Activated CD8-positive, alpha-beta memory T cell treated with anti-CD3 and anti-CD28 coated beads, Interleukin-2, amount 50 U/mL, for 48 hours (primary cell): Measurements from ENCODE around the gene DUXB.

ENCODE experiments used
- DNase-seq: peaks from one replicate; pipeline ENCODE4 v3.0.0-alpha.2; 2020

DUXB gene

DNA sequence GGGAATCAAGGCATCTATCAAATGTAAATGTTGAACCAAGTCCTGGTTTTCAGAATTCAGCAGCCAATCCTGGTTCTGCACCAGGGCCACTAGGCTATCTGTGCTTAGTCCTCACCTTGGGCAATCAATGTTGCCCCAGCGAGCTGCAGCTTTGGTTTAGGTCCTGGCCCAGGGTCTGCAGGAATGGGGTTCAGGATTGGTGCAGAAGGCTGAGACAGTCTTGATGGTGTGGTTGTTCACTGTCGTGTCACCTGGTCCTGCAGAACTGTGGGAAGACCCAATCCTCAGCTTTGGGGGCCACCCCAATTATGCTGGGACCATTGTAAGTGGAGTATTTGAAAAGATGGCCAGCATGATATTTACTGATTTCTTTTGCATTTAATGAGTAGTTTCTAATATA lies 43.1 kb downstream of the DUXB start:
- no peak for DNase-seq

DNA sequence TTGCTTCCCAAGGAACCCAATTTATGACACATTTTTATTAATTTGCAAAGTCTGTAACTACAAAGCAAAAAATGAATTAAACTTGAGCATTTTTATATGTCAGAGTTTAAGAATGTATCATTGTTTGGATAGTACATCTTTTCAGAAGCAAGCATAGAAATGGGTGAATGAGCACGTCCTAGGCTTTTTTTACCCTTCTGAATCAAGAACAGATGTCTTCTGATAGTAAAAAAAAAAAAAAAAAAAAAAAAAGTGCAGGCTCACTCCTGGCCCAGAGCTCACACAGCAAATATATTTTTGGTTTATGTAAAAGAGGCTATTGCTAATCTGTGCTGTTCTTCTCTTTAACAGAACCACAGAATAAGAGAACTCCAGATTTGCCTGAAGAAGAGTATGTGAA lies 47.3 kb downstream of the DUXB start:
- no peak for DNase-seq

DNA sequence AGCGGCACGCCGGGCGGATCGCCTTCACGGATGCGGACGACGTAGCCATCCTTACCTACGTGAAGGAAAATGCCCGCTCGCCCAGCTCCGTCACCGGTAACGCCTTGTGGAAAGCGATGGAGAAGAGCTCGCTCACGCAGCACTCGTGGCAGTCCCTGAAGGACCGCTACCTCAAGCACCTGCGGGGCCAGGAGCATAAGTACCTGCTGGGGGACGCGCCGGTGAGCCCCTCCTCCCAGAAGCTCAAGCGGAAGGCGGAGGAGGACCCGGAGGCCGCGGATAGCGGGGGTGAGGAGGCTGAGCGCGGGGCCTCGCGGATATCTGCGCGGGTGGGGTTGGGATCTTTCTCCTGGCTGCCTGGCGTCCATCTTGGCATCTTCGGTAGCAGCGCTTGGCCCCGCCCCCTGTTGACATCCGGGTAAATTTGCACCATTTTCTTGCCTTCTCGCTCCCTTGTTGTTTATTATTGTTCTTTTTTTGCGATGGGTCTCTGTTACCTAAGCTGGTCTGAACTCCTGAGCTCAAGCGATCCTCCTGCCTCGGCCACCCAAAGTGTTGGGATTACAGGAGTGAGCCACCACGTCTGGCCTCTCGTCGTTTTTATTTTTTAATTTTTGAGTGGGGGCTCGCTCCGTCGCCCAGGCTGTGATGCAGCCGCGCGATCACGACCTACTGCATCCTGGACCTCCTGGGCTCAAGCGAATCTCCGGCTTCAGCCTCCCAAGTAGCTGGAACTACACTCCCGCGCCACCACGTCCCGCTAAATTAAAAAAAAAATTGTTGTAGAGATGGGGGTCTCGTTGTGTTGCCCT lies 52.8 kb downstream of the DUXB start:
- DNase-seq, result peak; percentile 89

DNA sequence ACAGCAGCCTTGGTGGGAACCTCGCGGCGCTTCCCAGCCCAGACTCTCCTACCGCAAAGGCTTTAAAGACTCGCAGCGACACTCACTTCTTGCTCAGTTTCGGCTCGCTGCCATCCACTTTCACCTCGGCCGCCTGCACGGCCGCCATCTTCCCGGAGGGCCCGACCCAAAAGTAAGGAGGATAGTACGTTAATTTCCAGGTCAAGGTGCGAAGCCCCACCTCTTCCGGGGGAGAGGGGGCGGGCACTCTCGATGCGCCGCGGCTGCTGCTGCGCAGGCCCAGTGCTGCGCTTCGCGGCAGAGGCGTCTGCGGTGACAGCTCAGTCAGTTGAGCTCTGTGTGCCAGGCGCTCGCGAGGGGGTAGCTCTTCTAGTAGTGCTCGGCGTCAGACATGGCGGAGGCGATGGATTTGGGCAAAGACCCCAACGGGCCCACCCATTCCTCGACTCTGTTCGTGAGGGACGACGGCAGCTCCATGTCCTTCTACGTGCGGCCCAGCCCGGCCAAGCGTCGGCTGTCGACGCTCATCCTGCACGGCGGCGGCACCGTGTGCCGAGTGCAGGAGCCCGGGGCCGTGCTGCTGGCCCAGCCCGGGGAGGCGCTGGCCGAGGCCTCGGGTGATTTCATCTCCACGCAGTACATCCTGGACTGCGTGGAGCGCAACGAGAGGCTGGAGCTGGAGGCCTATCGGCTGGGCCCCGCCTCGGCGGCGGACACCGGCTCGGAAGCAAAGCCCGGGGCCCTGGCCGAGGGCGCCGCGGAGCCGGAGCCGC lies 53.6 kb downstream of the DUXB start, which contains the start of the genes KARS1 and TERF2IP:
Gene KARS1, minus strand, starts transcription at position 174 of the 773 bp plus-strand sequence. Its CDS starts 26 bp downstream, at position 148.
Gene TERF2IP, plus strand, starts transcription at position 282 of the 773 bp plus-strand sequence. Its CDS starts 110 bp downstream, at position 392.
- DNase-seq, result peak; percentile 93

DNA sequence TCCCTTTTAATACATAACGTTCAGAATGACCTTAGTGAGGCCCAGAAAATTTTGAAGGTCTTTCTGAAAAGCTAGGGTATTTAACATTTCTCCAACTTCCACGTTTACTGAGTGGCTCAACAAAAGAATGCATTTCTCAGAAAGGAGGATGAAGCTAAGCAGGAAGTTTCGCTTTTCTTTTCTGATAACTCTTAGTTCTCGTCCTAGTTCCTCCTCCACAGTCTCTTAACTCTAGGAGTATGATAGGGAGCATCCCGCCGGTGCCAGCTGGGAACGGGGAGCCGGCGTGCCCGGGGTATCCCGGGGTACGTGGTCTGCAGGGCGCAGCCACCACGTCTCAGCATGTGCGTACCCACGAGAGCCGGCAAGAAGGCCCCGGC lies 54.2 kb downstream of the DUXB start:
- DNase-seq, result no peak

DNA sequence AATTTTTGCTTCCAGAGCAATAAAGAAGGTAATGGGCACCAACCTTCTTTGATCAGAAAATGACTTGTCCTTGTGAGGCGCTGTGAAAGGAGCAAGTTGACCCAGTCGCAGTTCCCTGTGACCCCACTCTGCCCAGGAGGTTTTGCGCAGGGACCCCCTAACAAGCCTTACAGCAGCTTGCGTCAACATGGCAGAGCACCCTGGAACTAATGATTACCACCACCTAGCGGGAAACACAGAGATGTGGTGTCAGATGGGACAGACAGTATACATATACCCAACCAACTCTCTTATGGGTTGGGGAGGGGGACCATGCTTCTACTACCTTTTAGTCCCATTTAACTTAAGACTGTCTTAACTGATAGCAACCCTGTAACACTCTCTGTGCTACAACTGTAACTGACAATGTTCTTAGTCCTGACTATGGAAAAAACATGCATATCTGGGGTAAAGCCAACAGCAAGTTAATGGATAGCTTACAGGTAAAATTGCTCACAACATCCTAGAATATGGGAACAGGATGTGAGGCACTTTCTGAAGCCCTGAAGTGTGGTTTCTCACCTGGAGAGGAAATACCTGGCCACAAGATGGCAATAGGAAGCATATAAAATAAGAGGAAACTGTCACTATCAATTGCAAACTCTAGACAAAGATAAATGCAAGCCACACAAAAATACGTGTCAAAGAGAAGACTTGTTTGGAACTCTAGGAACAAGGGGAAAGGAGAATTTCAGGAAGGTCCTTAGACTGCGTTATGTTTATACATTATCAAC lies 56.8 kb downstream of the DUXB start:
- DNase-seq, result no peak
